ENCODE measurements around the gene SEC14L1.
A peak's percentile ranks its signal among the peaks of the same experiment; 100 is the strongest.

Gene SEC14L1

DNA sequence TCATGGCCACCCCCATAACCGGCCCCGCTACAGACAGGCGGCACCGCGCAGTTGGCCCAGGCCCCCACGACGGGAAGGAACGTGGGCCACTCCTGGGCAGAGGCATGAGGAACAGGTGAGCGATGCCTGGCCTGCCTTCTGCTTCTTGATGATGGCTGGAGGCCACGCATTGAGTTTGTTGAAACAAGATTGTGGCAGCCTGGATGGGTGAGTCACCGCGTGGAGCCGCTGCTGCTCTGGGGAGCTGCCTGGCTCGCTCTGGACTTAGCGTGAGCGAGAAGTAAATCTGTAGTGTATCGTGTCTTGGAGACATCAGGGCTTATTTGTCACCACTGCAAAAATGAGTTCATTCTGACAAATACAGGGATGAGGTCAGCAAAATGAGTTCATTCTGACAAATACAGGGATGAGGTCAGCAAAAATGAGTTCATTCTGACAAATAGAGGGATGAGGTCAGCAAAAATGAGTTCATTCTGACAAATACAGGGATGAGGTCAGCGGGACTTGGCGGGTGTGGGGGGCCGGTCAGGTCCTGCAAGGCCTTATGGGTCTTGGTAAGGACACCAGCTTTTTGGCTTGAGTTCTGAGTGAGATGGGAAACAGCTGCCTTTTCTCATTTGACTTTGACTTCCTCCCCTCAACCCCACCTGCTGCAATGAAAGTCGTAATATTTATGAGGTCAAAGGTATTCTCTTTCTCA is 93.0 kb downstream of the SEC14L1 start:
- peak overlapping the region; percentile 63 for H3K9ac ChIP-seq (ENCODE audit: low read length)
- no peaks in the 10 kb centered on the region for H3K79me2 ChIP-seq (ENCODE audit: low read length)
- H3K27ac ChIP-seq (ENCODE audit: low read length), result peak overlapping the region; percentile 92
- peak; percentile 90 for DNase-seq
- H3K4me2 ChIP-seq (ENCODE audit: low read depth, low read length), result peak overlapping the region; percentile 47; the same call in 1 of the 2 replicates
- no peaks in the 10 kb centered on the region for H4K20me1 ChIP-seq (ENCODE audit: insufficient read depth, low read length)
- H3K4me3 ChIP-seq (ENCODE audit: low read length), result no peak overlapping the region
- H3K4me1 ChIP-seq (ENCODE audit: low read length), result peaks cover 28% of the 10 kb centered on the region
- H2AFZ ChIP-seq (ENCODE audit: low read length), result no peak overlapping the region
- H3K27me3 ChIP-seq (replicated peaks; ENCODE audit: insufficient read depth, low read length), result no peaks in the 10 kb centered on the region
- H3K9me2 ChIP-seq (replicated peaks; ENCODE audit: insufficient read depth, low read length), result no peaks in the 10 kb centered on the region
- no peaks in the 10 kb centered on the region for H3K9me3 ChIP-seq (replicated peaks; ENCODE audit: insufficient read depth, low read length)
- H3K36me3 ChIP-seq (replicated peaks; ENCODE audit: insufficient read depth, low read length), result no peaks in the 10 kb centered on the region
- H3F3A ChIP-seq (ENCODE audit: insufficient read depth, low read length), result peaks cover 35% of the 10 kb centered on the region
- TF ChIP-seq EZH2phosphoT487 (IDR thresholded peaks at IDR 0.05; ENCODE audit: low read length) (no peak), EZH2 (optimal IDR thresholded peaks at IDR 0.05; ENCODE audit: low read depth, low read length) (no peak)
- TF ChIP-seq, protein P1, sequence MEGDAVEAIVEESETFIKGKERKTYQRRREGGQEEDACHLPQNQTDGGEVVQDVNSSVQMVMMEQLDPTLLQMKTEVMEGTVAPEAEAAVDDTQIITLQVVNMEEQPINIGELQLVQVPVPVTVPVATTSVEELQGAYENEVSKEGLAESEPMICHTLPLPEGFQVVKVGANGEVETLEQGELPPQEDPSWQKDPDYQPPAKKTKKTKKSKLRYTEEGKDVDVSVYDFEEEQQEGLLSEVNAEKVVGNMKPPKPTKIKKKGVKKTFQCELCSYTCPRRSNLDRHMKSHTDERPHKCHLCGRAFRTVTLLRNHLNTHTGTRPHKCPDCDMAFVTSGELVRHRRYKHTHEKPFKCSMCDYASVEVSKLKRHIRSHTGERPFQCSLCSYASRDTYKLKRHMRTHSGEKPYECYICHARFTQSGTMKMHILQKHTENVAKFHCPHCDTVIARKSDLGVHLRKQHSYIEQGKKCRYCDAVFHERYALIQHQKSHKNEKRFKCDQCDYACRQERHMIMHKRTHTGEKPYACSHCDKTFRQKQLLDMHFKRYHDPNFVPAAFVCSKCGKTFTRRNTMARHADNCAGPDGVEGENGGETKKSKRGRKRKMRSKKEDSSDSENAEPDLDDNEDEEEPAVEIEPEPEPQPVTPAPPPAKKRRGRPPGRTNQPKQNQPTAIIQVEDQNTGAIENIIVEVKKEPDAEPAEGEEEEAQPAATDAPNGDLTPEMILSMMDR (IDR thresholded peaks at IDR 0.05; ENCODE audit: low read length), result no peak

DNA sequence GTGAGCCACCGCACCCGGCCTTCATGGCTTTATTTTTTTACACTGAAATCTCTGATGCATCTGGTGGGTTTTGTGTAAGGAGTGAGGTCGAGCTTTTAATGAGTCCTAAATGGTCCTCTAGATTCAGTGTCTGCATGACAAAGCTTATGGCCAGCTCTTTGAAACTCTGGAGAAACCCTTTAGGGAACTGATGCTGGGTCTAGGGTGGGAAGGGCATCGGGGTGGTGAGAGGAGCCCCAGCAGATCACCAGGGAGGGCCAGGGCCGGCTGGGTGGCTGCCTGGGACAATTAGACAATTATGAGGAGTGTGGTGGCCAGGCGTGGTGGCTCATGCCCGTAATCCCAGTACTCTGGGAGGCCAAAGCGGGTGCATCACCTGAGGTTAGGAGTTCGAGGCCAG is 93.9 kb downstream of the SEC14L1 start:
- Histone ChIP-seq H3K4me2 (ENCODE audit: low read depth, low read length) (peak overlapping the region; percentile 47; the same call in 1 of the 2 replicates), H3K4me1 (ENCODE audit: low read length) (peaks cover 28% of the 10 kb centered on the region), H2AFZ (ENCODE audit: low read length) (no peak overlapping the region), H3K9ac (ENCODE audit: low read length) (peak overlapping the region; percentile 63), H3K9me2 (replicated peaks; ENCODE audit: insufficient read depth, low read length) (no peaks in the 10 kb centered on the region), H3K4me3 (ENCODE audit: low read length) (no peak overlapping the region), H3K27ac (ENCODE audit: low read length) (peak overlapping the region; percentile 92), H3K9me3 (replicated peaks; ENCODE audit: insufficient read depth, low read length) (no peaks in the 10 kb centered on the region), H3K36me3 (replicated peaks; ENCODE audit: insufficient read depth, low read length) (no peaks in the 10 kb centered on the region), H3K79me2 (ENCODE audit: low read length) (no peaks in the 10 kb centered on the region), H3K27me3 (replicated peaks; ENCODE audit: insufficient read depth, low read length) (no peaks in the 10 kb centered on the region), H4K20me1 (ENCODE audit: insufficient read depth, low read length) (no peaks in the 10 kb centered on the region), H3F3A (ENCODE audit: insufficient read depth, low read length) (peaks cover 35% of the 10 kb centered on the region)
- TF ChIP-seq, protein P1 (IDR thresholded peaks at IDR 0.05; ENCODE audit: low read length), result no peak
- no peak for TF ChIP-seq EZH2phosphoT487 (IDR thresholded peaks at IDR 0.05; ENCODE audit: low read length)
- TF ChIP-seq EZH2 (optimal IDR thresholded peaks at IDR 0.05; ENCODE audit: low read depth, low read length), result no peak
- no peak for DNase-seq

DNA sequence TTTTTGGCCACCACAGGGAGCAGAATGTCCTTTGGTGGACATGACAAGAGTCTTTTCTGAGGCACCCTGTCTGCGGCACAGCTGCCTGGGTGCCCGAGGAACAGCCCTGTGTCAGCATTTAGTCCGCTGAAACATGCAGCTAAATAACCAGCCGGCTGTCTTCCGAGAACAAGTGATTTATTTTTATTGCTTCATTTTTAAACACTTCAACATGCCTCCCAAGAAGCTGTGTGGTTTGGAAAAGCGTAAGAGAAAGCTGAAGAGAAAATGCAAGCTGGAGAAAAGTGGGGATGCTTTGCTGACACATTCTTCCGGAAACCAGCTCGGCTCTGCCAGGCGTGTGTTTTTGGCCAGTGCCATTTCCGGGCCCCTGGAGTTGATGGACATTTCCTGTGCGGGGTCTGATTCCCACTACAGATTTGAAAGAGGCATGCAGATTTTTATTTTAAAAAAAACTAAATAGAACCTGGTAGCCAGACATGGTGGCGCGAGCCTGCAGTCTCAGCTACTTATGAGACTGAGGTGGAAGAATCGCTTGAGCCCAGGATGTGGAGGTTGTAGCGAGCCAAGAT is 94.7 kb downstream of the SEC14L1 start:
- Histone ChIP-seq H3K4me1 (ENCODE audit: low read length) (peaks cover 28% of the 10 kb centered on the region), H3F3A (ENCODE audit: insufficient read depth, low read length) (peaks cover 35% of the 10 kb centered on the region), H3K27me3 (replicated peaks; ENCODE audit: insufficient read depth, low read length) (no peaks in the 10 kb centered on the region), H3K36me3 (replicated peaks; ENCODE audit: insufficient read depth, low read length) (no peaks in the 10 kb centered on the region), H4K20me1 (ENCODE audit: insufficient read depth, low read length) (no peaks in the 10 kb centered on the region), H2AFZ (ENCODE audit: low read length) (no peak overlapping the region; the same call in 1 of the 2 replicates), H3K9me2 (replicated peaks; ENCODE audit: insufficient read depth, low read length) (no peaks in the 10 kb centered on the region), H3K79me2 (ENCODE audit: low read length) (no peaks in the 10 kb centered on the region), H3K9ac (ENCODE audit: low read length) (peak overlapping the region; percentile 63), H3K4me3 (ENCODE audit: low read length) (peak overlapping the region; percentile 11; the same call in 1 of the 2 replicates), H3K9me3 (replicated peaks; ENCODE audit: insufficient read depth, low read length) (no peaks in the 10 kb centered on the region), H3K4me2 (ENCODE audit: low read depth, low read length) (peak overlapping the region; percentile 47), H3K27ac (ENCODE audit: low read length) (peak overlapping the region; percentile 92)
- DNase-seq, result peak; percentile 93
- TF ChIP-seq EZH2phosphoT487 (IDR thresholded peaks at IDR 0.05; ENCODE audit: low read length), result no peak
- TF ChIP-seq, protein P1 (IDR thresholded peaks at IDR 0.05; ENCODE audit: low read length), result no peak
- TF ChIP-seq EZH2 (optimal IDR thresholded peaks at IDR 0.05; ENCODE audit: low read depth, low read length), result no peak
